K562 (cell line): ENCODE measurements around the gene MIXL1. TPM values are rescaled to one million over a fixed set of nuclear protein-coding genes. Genes with fewer than 3 reads are reported as not detected.

Source experiments
- ATAC-seq: fragments of 200-7000 bp; cut with Tn5 transposase; 3 replicates; pipeline ENCODE4 v1.9.1; 2020; ENCODE audit warnings: moderate library complexity
- BruUV-seq: library from RNA; stranded (reverse); fragments of 400-500 nt; replicated peaks from 2 replicates; lab custom pipeline; 2021; lab: Mats Ljungman, UMichigan
- CTCF ChIA-PET: fragments of 300-600 bp; formaldehyde crosslinking; extraction: SDS; loops from one replicate; lab custom pipeline; 2021; ENCODE audit warnings: low intra/inter-chr PET ratio; lab: Yijun Ruan, JAX
- POLR2A ChIA-PET: fragments of 300-600, 350-650 bp; sonication (Branson Sonifier 250); formaldehyde crosslinking; extraction: SDS; loops from one replicate; lab custom pipeline; 2021; ENCODE audit warnings: antibody characterized with exemption, inconsistent platforms; lab: Yijun Ruan, JAX
- DNase-seq, 4 experiments: peaks; one replicate each; pipeline versions ENCODE4 v3.0.0 to v3.0.0-alpha.2; 2011 to 2018; ENCODE audit warnings: low spot score in 3 of 4, mixed read lengths in 3 of 4; ENCODE audit errors: extremely low read depth in 1 of 4
- FAIRE-seq: peaks from 2 replicates; lab custom pipeline; 2011; peaks lifted over from hg19 to GRCh38; lab: Jason Lieb, UNC
- H2AFZ ChIP-seq: 2 replicates; pipeline ENCODE4 v1.6.0; 2011; ENCODE audit warnings: low read depth, low read length, control low read depth, inconsistent platforms
- H3K27ac ChIP-seq: fragments of 200-600 bp; 3 replicates; pipeline ENCODE4 v1.8.0; 2011; ENCODE audit warnings: low read depth, mild to moderate bottlenecking, control low read depth, inconsistent platforms, low read length, moderate library complexity, mixed read lengths; ENCODE audit errors: extremely low read depth
- H3K27me3 ChIP-seq, 2 experiments: fragments of 300-600 bp in 1 of 2; 2 replicates in 1 of 2; 3 replicates in 1 of 2; pipeline versions ENCODE4 v1.6.0 to v1.8.0; 2011; ENCODE audit warnings: inconsistent platforms in 2 of 2, low read length in 2 of 2, mild to moderate bottlenecking in 1 of 2, mixed read lengths in 1 of 2, moderate library complexity in 1 of 2; ENCODE audit not compliant: control insufficient read depth in 2 of 2, insufficient read depth in 2 of 2
- H3K36me3 ChIP-seq: fragments of 300-600 bp; 3 replicates; pipeline ENCODE4 v1.8.0; 2011; ENCODE audit warnings: mild to moderate bottlenecking, low read length, inconsistent platforms; ENCODE audit not compliant: control insufficient read depth, insufficient read depth
- H3K4me1 ChIP-seq, 2 experiments: fragments of 200-600 bp in 1 of 2; replicated peaks in 1 of 2; 2 replicates in 1 of 2; 3 replicates in 1 of 2; pipeline versions ENCODE4 v1.5.1 to v1.8.0; 2011; ENCODE audit warnings: inconsistent platforms in 2 of 2, low read length in 2 of 2, mild to moderate bottlenecking in 1 of 2, mixed read lengths in 1 of 2, moderate library complexity in 1 of 2; ENCODE audit not compliant: control insufficient read depth in 2 of 2, insufficient read depth in 2 of 2
- H3K4me2 ChIP-seq: 2 replicates; pipeline ENCODE4 v1.6.1; 2011; ENCODE audit warnings: low read length, control low read depth, inconsistent platforms, mixed read lengths; ENCODE audit not compliant: insufficient read depth
- H3K4me3 ChIP-seq: fragments of 200-600 bp; sonication (generic), shearing (Covaris generic); 2 replicates; pipeline ENCODE4 v1.5.1; 2016; ENCODE audit warnings: control low read depth, inconsistent platforms
- H3K79me2 ChIP-seq: fragments of 200-600 bp; 3 replicates; pipeline ENCODE4 v1.8.0; 2011; ENCODE audit warnings: low read length, inconsistent platforms; ENCODE audit not compliant: control insufficient read depth, insufficient read depth
- H3K9ac ChIP-seq, 2 experiments: 2 replicates each; pipeline versions ENCODE4 v1.6.0 to v1.6.1; 2011; ENCODE audit warnings: low read depth in 2 of 2, low read length in 2 of 2, control low read depth in 1 of 2, inconsistent platforms in 1 of 2, mild to moderate bottlenecking in 1 of 2, mixed read lengths in 1 of 2; ENCODE audit not compliant: insufficient read depth in 1 of 2
- H3K9me1 ChIP-seq: one replicate; pipeline ENCODE4 v1.6.0; 2011; ENCODE audit warnings: inconsistent platforms, mild to moderate bottlenecking, low read length, moderate library complexity; ENCODE audit not compliant: control insufficient read depth, insufficient read depth
- H3K9me3 ChIP-seq: replicated peaks from 2 replicates; pipeline ENCODE4 v1.5.1; 2011; ENCODE audit warnings: low read depth, low read length, inconsistent platforms; ENCODE audit not compliant: control insufficient read depth, insufficient read depth
- H4K20me1 ChIP-seq: replicated peaks from 2 replicates; pipeline ENCODE4 v1.6.1; 2011; ENCODE audit warnings: low read length, inconsistent platforms, mixed read lengths; ENCODE audit not compliant: control insufficient read depth, insufficient read depth
- BRD9 ChIP-seq: fragments of 450-650 bp; IDR thresholded peaks from 2 replicates; pipeline ENCODE4 v1.6.1; 2018; ENCODE audit warnings: low read depth; ENCODE audit not compliant: partially characterized antibody
- CBFB ChIP-seq: sonication (generic); formaldehyde crosslinking; IDR thresholded peaks from 2 replicates; pipeline ENCODE4 v1.4.0; 2020; ENCODE audit warnings: mild to moderate bottlenecking, missing genetic modification reagents
- L3MBTL2 ChIP-seq: fragments of 450-650 bp; IDR thresholded peaks from 2 replicates; pipeline ENCODE4 v1.6.1; 2016; ENCODE audit warnings: mild to moderate bottlenecking, moderate library complexity
- MYNN ChIP-seq, 2 experiments: sonication (generic); formaldehyde crosslinking in 1 of 2; IDR thresholded peaks; 2 replicates each; pipeline versions ENCODE4 v1.5.0 to v1.6.1; 2016 to 2020; ENCODE audit warnings: antibody characterized with exemption in 1 of 2, missing genetic modification reagents in 1 of 2
- PHTF2 ChIP-seq: fragments of 250-450 bp; sonication (Bioruptor Pico); IDR thresholded peaks from 2 replicates; pipeline ENCODE4 v1.5.0; 2021; ENCODE audit warnings: mild to moderate bottlenecking
- POLR2AphosphoS2 ChIP-seq: IDR thresholded peaks from 2 replicates; pipeline ENCODE4 v1.6.1; 2012; ENCODE audit warnings: low read length, improper control_type of control experiment
- PURB ChIP-seq: sonication (generic); formaldehyde crosslinking; IDR thresholded peaks from 2 replicates; pipeline ENCODE4 v1.9.0; 2021; ENCODE audit warnings: low read depth, mild to moderate bottlenecking, missing genetic modification reagents
- SMAD4 ChIP-seq: fragments of 250-450 bp; sonication (Bioruptor Pico); conservative IDR thresholded peaks from 2 replicates; pipeline ENCODE4 v1.8.0; 2021; ENCODE audit warnings: inconsistent platforms, mild to moderate bottlenecking, moderate library complexity
- SRSF3 ChIP-seq: fragments of 200-400 bp; formaldehyde crosslinking; IDR thresholded peaks from 2 replicates; pipeline ENCODE4 v1.6.1; 2016; ENCODE audit warnings: mild to moderate bottlenecking, low read length, moderate library complexity; ENCODE audit not compliant: insufficient read depth
- VEZF1 ChIP-seq: fragments of 200-800 bp; sonication (Bioruptor generic); IDR thresholded peaks from 2 replicates; pipeline ENCODE4 v1.6.1; 2017; ENCODE audit warnings: missing genetic modification characterization, missing compliant biosample characterization
- ZC3H8 ChIP-seq: fragments of 450-650 bp; IDR thresholded peaks from 2 replicates; pipeline ENCODE4 v1.6.1; 2017
- ZFPM2 ChIP-seq: fragments of 250-450 bp; sonication (Bioruptor Pico); IDR thresholded peaks from 2 replicates; pipeline ENCODE4 v1.5.1; 2022; ENCODE audit warnings: mild to moderate bottlenecking
- WGBS: fragments of 100-300 bp; shearing (Covaris generic); methylation state at CpG from one replicate; pipeline ENCODE4 v1.1.6; 2016; ENCODE audit warnings: low coverage, mixed read lengths; ENCODE audit not compliant: insufficient coverage; ENCODE audit errors: missing lambda C conversion rate; 5-methylcytosine and 5-hydroxymethylcytosine counted together
- in situ Hi-C: fragments of 300-500 bp; cut with MboI; formaldehyde crosslinking; loops from 4 replicates; pipeline ENCODE4 v1.15.0; 2018; ENCODE audit warnings: inconsistent platforms, mixed read lengths
- intact Hi-C: fragments of 100-400 bp; cut with micrococcal nuclease; formaldehyde crosslinking; loops from 2 replicates; pipeline ENCODE4 v1.14.2; 2022
- polyA plus RNA-seq, 8 experiments: library from polyadenylated mRNA; depleted of rRNA in 4 of 8; stranded (reverse) in 5 of 8; unstranded in 3 of 8; fragments of >200 nt; fragmentation: Nextera tagmentation in 2 of 8; fragmentation: Illumina TruSeq in 1 of 8; extraction: Ambion mirVana in 2 of 8; extraction: Trizol in 1 of 8; gene quantifications; 2 replicates each; pipeline versions ENCODE4 v1.2.1 to v1.2.3, GENCODE V29; 2011 to 2014; ENCODE audit warnings: inconsistent platforms in 1 of 8, missing spikeins in 1 of 8
- total RNA-seq, 7 experiments: library from RNA; depleted of rRNA in 6 of 7; stranded (reverse); fragments of >200 nt in 6 of 7; fragmentation: Illumina TruSeq in 2 of 7; extraction: Trizol in 2 of 7; gene quantifications; 2 replicates each; pipeline versions ENCODE4 v1.2.1 to v1.2.3, GENCODE V29; 2011 to 2021; ENCODE audit warnings: low replicate concordance in 1 of 7
- TF ChIP-seq, protein P1 (sequence below): fragments of 250-450 bp; sonication (Bioruptor Pico); IDR thresholded peaks from 2 replicates; pipeline ENCODE4 v1.8.0; 2021; ENCODE audit warnings: moderate library complexity, mild to moderate bottlenecking, inconsistent platforms

MIXL1 gene
- total and polyA plus RNA-seq, 9 of the 15 experiments (the other 6 are each of a cell fraction or from before 2014, with no cell fraction given): not detected

DNA sequence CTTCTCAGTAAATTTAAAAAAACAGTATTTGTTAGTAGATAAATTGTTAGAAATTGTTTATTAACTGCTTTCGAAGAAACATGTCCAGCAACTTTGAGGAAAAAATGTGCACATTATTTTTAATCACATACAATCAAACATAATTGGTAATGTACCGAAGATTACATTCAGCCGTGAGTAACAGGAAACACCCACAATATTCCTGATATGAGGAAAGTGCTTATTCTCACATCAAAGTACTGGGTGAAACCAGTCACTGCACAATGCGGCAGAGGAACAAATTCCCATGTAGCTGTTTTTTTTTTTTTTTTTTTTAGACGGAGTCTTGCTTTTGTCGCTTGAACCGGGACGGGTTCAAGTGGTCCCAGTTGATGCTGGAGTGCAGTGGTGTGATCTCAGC, 46.6 kb upstream of the MIXL1 start:
- intact Hi-C loops: no loop called here
- 95% methylated on average over 8 of the region's 8 CpGs for WGBS
- Histone ChIP-seq H3K9me1 (no peaks in the 10 kb centered on the region), H3K4me1 (peaks cover 6 to 8% of the 10 kb centered on the region in 2 experiments; a peak in 3 of 5 replicates), H2AFZ (no peak overlapping the region), H3K4me2 (no peak overlapping the region), H3K36me3 (peaks cover 34% of the 10 kb centered on the region; the same call in 2 of the 3 replicates), H3K79me2 (peaks cover 84% of the 10 kb centered on the region), H3K27me3 (no peaks in the 10 kb centered on the region), H4K20me1 (peaks cover 9% of the 10 kb centered on the region; the same call in 1 of the 2 replicates), H3K4me3 (no peak overlapping the region), H3K9ac (no peak overlapping the region), H3K27ac (no peak overlapping the region), H3K9me3 (no peaks in the 10 kb centered on the region)
- in situ Hi-C loops: no loop called here
- TF ChIP-seq CBFB (CRISPR knock-in tag): no peak
- no peak for TF ChIP-seq PURB (CRISPR knock-in tag)
- TF ChIP-seq SMAD4 (CRISPR knock-in tag): no peak
- no peak for TF ChIP-seq BRD9
- no peak for TF ChIP-seq POLR2AphosphoS2
- TF ChIP-seq VEZF1 (CRISPR knock-in tag): no peak
- no peak for TF ChIP-seq ZC3H8
- TF ChIP-seq ZFPM2 (CRISPR knock-in tag): no peak
- TF ChIP-seq SRSF3: no peak
- TF ChIP-seq L3MBTL2: no peak
- no peak for TF ChIP-seq MYNN (IDR thresholded peaks at IDR 0.05)
- no peak for TF ChIP-seq MYNN (CRISPR knock-in tag; IDR thresholded peaks at IDR 0.05)
- TF ChIP-seq PHTF2 (CRISPR knock-in tag): no peak
- TF ChIP-seq, protein P1, sequence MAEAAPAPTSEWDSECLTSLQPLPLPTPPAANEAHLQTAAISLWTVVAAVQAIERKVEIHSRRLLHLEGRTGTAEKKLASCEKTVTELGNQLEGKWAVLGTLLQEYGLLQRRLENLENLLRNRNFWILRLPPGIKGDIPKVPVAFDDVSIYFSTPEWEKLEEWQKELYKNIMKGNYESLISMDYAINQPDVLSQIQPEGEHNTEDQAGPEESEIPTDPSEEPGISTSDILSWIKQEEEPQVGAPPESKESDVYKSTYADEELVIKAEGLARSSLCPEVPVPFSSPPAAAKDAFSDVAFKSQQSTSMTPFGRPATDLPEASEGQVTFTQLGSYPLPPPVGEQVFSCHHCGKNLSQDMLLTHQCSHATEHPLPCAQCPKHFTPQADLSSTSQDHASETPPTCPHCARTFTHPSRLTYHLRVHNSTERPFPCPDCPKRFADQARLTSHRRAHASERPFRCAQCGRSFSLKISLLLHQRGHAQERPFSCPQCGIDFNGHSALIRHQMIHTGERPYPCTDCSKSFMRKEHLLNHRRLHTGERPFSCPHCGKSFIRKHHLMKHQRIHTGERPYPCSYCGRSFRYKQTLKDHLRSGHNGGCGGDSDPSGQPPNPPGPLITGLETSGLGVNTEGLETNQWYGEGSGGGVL (CRISPR knock-in tag): no peak
- POLR2A ChIA-PET: interaction anchor here (0.5 to 1.0 kb wide), 4 partner anchors 10 to 19 kb away, joined by 3 read pairs; no protein-coding TSS in a partner anchor
- CTCF ChIA-PET: no interaction called here
- DNase-seq: no peak
- BruUV-seq: no TSS peak
- ATAC-seq: no peak
- FAIRE-seq: no peak
